Fibroblast of skin of left quadriceps (primary cell): Measurements from ENCODE around the gene FEV.

Experiments used
- DNase-seq, 2 experiments: peaks; one replicate each; pipeline ENCODE4 v3.0.0-alpha.2; 2013; ENCODE audit warnings: low read depth in 2 of 2

Gene FEV

DNA sequence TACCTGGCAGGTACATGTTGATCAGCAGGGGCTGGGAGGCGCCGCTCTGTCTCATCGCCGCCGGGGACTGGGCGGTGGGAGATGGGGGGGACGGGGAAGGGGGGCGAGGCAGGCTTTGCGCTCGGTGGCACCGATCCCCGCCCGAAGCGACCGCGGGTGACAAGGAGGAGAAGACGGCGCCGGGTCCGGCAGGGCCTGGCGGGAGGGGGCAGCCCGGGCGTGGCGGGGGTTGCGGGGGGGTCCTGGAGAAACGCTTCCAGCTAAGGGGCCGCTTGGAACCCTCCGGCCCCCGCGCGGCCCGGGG is at the start of gene FEV:
FEV (minus strand) TSS at position 164 of the 304 bp plus-strand sequence; CDS start at position 55, 109 bp downstream.
- no peak for DNase-seq

- no peak for DNase-seq
Observed at GRCh38 chr2:219032051-219032745, 47.2 kb upstream of the FEV start.

DNA sequence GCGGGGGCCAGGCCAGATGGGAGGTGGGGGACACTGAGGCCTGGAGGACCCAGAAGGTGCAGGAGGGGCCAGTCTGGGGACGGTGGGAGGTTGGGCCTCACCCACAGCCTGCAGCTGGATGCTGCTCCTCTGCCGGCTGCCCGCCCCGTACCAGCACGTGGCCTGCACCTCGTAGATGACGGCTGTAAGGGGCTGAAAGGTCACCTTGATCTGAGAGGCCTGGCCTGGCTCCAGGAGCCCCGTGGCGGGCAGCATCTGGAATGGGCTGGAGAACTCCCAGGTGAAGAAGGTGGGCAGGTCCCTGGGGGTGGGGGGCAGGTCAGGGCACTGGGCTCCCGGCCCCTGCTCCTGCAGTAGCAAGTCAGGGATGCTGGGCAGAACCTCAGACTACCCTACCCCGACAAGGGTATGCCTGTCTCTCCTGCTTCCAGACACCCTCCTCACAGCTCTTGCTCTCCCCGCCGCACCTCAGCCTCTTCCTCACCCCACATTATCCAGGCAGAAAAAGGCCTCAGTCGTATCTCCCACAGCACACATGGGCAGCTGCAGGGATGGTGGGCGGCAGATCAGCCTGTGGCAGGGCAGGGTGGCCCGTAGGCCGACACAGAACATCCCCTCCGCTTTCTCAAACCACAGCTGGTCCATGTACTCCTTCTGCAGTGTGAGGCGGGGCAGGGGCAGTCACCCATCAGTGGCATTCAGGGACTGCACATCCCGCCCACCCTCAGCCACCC is 46.2 kb upstream of the FEV start:
- DNase-seq = no peak

GRCh38 chr2:219030177-219030940 is 45.4 kb upstream of the FEV start:
- no peak for DNase-seq

DNA sequence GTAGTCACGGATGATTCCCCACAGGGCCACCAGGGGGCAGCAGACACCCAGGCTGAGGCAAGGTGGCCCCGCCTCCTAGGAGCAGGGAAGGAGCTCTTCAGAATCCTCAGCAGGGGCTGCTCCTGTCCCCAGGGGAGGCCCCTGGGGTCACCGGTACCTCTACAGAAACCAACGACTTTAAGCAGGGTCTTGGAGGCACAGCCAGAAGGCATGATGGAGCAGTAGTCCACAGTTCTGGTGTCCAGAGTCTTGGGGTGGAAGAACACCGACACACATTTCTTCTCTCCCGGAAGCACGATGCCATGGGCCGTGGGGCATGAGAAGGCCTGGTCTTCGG is 44.8 kb upstream of the FEV start:
- peak; percentile 24 to 28 for DNase-seq

DNA sequence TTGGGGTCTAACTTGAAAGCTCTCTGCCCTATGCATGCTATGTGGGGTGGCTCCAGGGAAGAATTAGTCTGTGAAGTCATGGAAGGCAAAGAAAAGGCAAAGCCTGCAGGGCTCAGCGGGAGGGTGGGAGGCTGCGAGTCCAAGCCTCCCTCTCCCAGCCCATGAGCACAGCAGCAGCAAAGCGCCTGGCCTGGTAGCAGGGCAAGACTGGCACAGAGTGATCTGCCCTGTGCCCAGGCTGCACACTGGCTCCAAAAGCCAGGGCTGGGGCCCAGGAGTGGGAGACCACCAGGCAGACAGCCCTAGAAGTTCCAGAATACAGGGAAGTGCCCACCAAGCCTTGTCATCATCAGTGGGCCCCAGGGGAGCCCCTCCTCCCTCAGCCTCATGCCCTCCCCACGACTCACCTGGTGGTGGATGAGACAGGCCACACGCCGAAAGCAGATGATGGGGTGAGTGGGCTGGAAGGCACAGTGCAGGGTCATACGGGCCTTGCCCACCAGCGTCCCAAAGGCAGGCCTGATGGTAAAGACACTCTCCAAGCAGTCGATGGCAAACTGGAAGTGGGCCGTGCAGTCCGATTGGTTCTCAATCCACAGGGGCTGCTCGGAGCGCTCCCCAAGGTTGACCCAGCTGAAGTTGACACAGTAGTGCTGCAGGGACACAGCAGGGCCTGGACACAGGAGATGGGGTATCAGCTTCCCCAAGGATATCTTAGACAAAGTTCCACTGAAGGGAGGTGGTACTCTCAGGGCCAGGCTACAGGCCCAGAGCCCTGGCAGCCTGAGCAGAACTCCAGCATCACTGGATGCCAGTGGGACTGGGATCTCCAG is 44.2 kb upstream of the FEV start:
- DNase-seq = no peak

DNA sequence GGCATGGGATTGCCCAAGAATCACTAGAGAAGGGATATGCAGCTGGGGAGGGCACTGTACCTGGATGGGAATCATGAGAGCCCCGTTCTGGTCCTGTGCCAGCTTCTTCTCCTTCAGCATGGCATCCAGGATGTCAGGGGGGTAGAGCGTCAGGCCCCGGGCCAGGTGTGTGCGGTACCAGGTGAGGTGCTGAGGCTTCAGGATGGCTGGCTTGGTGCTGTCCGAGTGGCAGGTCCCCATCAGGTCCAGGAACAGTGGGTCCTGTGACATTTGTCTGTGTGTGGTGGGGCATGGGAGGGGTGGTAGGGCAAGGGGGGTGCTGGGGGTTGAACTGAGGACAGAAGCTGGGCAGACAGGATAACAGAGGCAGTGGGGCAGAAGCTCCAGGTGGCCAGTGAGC is 43.2 kb upstream of the FEV start:
- no peak for DNase-seq

- no peak for DNase-seq
Observed at GRCh38 chr2:219027511-219028055, 42.6 kb upstream of the FEV start.

GRCh38 chr2:219026946-219027345 is 42.0 kb upstream of the FEV start:
- no peak for DNase-seq

DNA sequence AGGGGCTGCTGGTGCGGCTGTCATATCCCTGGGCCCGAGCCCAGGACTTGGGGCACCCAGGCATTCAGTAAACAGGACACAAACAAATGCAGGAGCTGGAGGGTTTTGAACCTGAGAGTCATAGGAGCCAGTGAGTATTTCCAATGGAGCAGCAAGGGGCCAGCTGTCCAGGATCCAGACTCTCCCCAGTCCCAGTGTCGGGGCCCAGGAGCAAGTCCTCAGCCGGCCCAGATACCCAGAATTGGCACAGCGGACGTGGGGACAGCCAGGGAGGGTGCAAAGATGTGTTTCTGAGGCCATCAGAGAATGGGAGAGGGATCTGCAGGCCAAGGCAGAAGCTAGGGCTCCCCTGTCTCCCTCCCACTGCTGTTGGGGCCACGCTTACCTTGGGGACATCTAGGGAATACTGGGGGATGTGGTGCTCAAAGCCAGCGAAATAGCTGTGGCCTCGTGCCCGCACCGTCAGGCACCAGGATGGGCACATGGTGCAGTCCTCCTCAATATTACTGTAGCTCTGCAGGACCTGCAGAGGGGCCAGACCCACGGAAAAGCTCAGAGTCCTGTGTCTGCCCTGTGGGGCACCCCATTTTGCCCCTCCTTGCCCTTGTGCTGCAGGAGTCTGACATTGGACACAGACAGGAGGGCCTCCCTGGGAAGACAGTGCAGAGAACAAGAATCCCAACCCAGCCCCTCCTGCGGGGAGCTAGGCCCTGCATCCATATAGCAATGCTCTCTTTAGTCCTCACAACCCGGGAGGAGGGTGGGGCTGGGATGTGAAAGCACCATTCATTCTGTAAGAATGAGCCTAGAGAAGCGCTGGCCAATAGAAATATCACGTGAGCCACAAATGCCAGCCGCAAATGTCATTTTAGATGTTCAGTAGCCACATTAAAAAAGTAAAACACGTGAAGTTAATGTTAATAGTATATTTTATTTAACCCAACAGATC is 40.9 kb upstream of the FEV start:
- no peak for DNase-seq

DNA sequence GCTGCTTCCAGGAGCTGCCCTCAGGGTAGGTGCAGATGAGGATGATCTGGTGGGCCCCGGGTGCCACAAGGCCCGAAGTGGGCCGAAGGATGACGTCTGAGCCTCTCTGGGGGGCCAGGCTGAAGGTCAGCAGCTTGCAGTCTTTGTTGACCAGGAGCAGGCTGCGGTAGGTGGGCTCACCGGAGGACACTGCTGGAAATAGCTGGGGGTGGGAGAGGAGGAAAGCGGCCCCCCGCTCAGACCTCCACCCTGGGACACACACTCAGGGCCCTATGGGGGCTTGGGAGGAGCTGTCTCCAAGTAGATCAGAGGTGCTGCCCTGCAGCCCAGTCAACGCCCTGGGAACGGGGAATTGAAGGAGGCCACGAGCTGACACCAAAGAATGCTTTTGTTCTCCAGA is 39.1 kb upstream of the FEV start:
- no peak for DNase-seq

- DNase-seq = no peak
Observed at GRCh38 chr2:219023045-219023605, 38.1 kb upstream of the FEV start.

GRCh38 chr2:219022616-219023015 is 37.6 kb upstream of the FEV start:
- DNase-seq = no peak

- DNase-seq = no peak
Observed at GRCh38 chr2:219022041-219022440, 37.1 kb upstream of the FEV start.

- no peak for DNase-seq
Observed at GRCh38 chr2:219021591-219021990, 36.6 kb upstream of the FEV start.

DNA sequence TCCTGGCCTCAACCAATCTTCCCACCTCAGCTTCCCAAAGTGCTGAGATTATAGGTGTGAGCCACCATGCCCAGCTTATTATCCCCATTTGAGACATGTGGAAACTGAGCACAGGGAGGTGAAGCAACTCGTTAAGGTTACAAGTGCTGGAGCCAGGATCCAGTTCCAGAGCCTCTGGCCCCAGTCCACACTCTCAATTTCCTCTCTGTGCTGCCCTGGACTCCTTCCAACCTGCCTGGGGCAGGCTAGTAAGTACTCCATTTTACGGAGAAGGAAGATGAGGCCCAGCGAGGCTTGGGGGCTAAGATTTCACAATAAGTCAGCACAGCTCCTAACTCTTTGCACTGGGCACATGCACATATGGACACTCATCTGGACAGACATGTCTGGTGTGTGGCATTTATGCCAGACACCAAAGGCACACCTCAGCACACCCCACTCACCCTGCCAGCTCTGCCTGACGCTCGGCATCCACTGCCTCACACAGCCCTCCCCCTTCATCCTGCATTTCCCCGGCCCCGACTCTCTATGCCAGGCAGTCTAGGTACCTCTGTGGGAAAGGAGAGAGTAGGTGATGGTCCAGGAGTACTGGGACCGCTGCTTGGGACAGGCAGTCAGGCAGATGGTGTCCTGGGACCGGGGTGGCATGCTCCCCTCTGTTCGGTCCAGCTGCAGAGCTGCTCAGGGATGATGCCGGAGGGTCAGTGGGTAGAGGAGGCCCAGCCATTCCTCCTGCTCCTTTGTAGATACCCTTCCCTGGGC is 35.8 kb upstream of the FEV start:
- no peak for DNase-seq

GRCh38 chr2:219019436-219019835 is 34.5 kb upstream of the FEV start:
- no peak for DNase-seq

GRCh38 chr2:219018726-219019125 is 33.7 kb upstream of the FEV start:
- DNase-seq = no peak

DNA sequence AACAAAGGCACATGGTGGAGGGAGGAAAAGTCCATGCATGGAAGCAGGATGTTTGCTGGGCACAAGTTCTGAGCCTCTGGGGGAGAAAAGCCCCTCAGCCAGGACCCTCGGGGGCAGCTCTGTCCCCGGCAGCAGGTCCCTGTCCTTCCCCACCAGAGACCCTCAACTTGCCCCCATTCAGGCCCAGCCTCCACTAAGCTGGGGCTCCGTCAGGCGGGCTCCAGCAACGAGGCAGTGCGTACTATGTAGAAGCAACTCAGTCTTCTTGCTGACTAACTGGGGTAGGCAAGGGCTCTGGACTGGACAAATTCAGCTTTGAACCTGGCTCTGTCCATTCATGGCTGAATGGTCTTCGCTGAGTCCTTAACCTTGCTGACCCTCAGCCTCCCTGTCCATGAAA is 33.3 kb upstream of the FEV start:
- DNase-seq = no peak
